ENCODE data around the gene AP4S1. TPM values are rescaled to one million over a fixed set of nuclear protein-coding genes. Genes with fewer than 3 reads are reported as not detected.

The AP4S1 gene
- total and polyA plus RNA-seq, 2 of the 8 experiments (the other 6 are each of a cell fraction or from before 2014, with no cell fraction given) = 2.8 to 9.9 TPM

GRCh38 chr14:31078766-31079165, 53.3 kb downstream of the AP4S1 start:
- no peak overlapping the region for H3K23ac ChIP-seq (ENCODE audit: insufficient read length)
- H2AFZ ChIP-seq (ENCODE audit: low read length) = no peak overlapping the region
- no peak overlapping the region for H2BK12ac ChIP-seq (ENCODE audit: low read depth, low read length)
- no peak for FAIRE-seq
- no peaks in the 10 kb centered on the region for H3K79me2 ChIP-seq (ENCODE audit: control insufficient read depth in 1 of 2, insufficient read depth in 2 of 2, low read length in 2 of 2)
- no peak overlapping the region for H4K91ac ChIP-seq (replicated peaks; ENCODE audit: insufficient read length, low read length)
- no peaks in the 10 kb centered on the region for H3K4me1 ChIP-seq (replicated peaks in 1 of 4; ENCODE audit: control insufficient read depth in 3 of 4, insufficient read depth in 4 of 4, low read length in 3 of 4)
- no peak overlapping the region for H3K4me3 ChIP-seq (ENCODE audit: extremely low read depth in 1 of 4, insufficient read depth in 2 of 4, low read depth in 3 of 4, low read length in 4 of 4)
- H3K9ac ChIP-seq (replicated peaks in 1 of 4; ENCODE audit: extremely low read depth in 1 of 4, low read depth in 3 of 4, low read length in 3 of 4) = no peak overlapping the region
- no peak overlapping the region for H2BK120ac ChIP-seq (replicated peaks; ENCODE audit: low read depth, low read length)
- ChIA-PET POLR2A (ENCODE audit: partially characterized antibody) (no interaction called here), CTCF (ENCODE audit: partially characterized antibody) (interaction anchor here (1.3 kb wide), 2 partner anchors 12 to 164 kb away, joined by 3 read pairs; no protein-coding TSS in a partner anchor)
- no peak overlapping the region for H3K4me2 ChIP-seq (ENCODE audit: insufficient read depth in 1 of 2, low read depth in 2 of 2, low read length in 2 of 2)
- H3K27ac ChIP-seq (ENCODE audit: low read depth, low read length) = no peak overlapping the region
- peaks cover 0 to 5% (median 0%) of the 10 kb centered on the region in 4 experiments; a peak in 1 of 8 replicates for H3K36me3 ChIP-seq (ENCODE audit: control insufficient read depth in 2 of 4, insufficient read depth in 4 of 4, low read length in 3 of 4)
- H4K20me1 ChIP-seq (replicated peaks in 1 of 2; ENCODE audit: control insufficient read depth in 1 of 2, insufficient read depth in 2 of 2, low read length in 2 of 2) = no peaks in the 10 kb centered on the region
- H3K18ac ChIP-seq (ENCODE audit: extremely low read depth, low read length) = no peak overlapping the region
- 93% methylated on average over 2 of the region's 2 CpGs; no CpG with 5 or more reads in 1 of the 2 experiments for WGBS, 2 experiments (ENCODE audit: extremely low coverage in 1 of 2, insufficient coverage in 1 of 2, insufficient read length in 1 of 2, insufficient replicate concordance in 2 of 2, low coverage in 1 of 2, low lambda C conversion rate in 2 of 2, missing lambda C conversion rate in 1 of 2)
- TF ChIP-seq ZNF274 (IDR thresholded peaks at IDR 0.05; ENCODE audit: borderline replicate concordance, extremely low read depth, low read length) (no peak), GABPA (IDR thresholded peaks at IDR 0.05; ENCODE audit: borderline replicate concordance, insufficient read depth, low read length) (no peak), E2F6 (IDR thresholded peaks at IDR 0.05) (no peak), CREB1 (IDR thresholded peaks at IDR 0.05) (no peak)
- H2BK20ac ChIP-seq (ENCODE audit: low read length) = no peak overlapping the region
- H3K23me2 ChIP-seq (ENCODE audit: low read depth, low read length) = no peaks in the 10 kb centered on the region; the same call in 1 of the 2 replicates
- H3K9me3 ChIP-seq (ENCODE audit: insufficient read depth in 2 of 2, low read depth in 1 of 2, low read length in 1 of 2) = no peaks in the 10 kb centered on the region
- no peak overlapping the region for H4K8ac ChIP-seq (ENCODE audit: extremely low read depth, insufficient read depth, low read length)
- no peak overlapping the region for H2BK15ac ChIP-seq (ENCODE audit: low read length)
- H2AK5ac ChIP-seq (ENCODE audit: low read depth, low read length) = no peak overlapping the region
- H4K5ac ChIP-seq (ENCODE audit: insufficient read length, low read depth, low read length) = no peak overlapping the region
- DNase-seq (ENCODE audit: low read depth in 1 of 2, low spot score in 2 of 2) = no peak
- no peaks in the 10 kb centered on the region for H3K27me3 ChIP-seq (replicated peaks in 1 of 4; ENCODE audit: control insufficient read depth in 3 of 4, extremely low read depth in 1 of 4, insufficient read depth in 3 of 4, low read length in 3 of 4)
- H3K14ac ChIP-seq (ENCODE audit: insufficient read length) = no peak overlapping the region
- no peaks in the 10 kb centered on the region; the same call in 1 of the 2 replicates for H3K79me1 ChIP-seq (ENCODE audit: low read depth, low read length)
- H2BK5ac ChIP-seq (ENCODE audit: low read depth, low read length) = no peak overlapping the region
- H3K56ac ChIP-seq (replicated peaks; ENCODE audit: insufficient read length, low read depth, low read length) = no peak overlapping the region
- H3K4ac ChIP-seq (replicated peaks; ENCODE audit: insufficient read length, low read depth, low read length) = no peak overlapping the region
